Esophagus mucosa (tissue), 1 donor: ENCODE data around the gene CIAO3. TPM values are rescaled to one million over a fixed set of nuclear protein-coding genes. Genes with fewer than 3 reads are reported as not detected.

Experiments
- ATAC-seq: fragments of 200-7000 bp; cut with Tn5 transposase; one replicate; pipeline ENCODE4 v1.9.1; 2020
- total RNA-seq: library from RNA; stranded (reverse); gene quantifications from one replicate; pipeline ENCODE4 v1.2.4, GENCODE V29; 2023
- donor health status: DM: yes; HTN: yes; CAD: no.

The CIAO3 gene
- total RNA-seq, 1 donor from 2014 or later = 18.1 TPM

GRCh38 chr16:708959-709358, 31.8 kb downstream of the CIAO3 start:
- ATAC-seq = no peak

GRCh38 chr16:708019-708418, 32.8 kb downstream of the CIAO3 start:
- ATAC-seq = no peak

GRCh38 chr16:707062-707538, 33.7 kb downstream of the CIAO3 start:
- peak; percentile 7 for ATAC-seq

GRCh38 chr16:706189-707061, 34.4 kb downstream of the CIAO3 start:
- no peak for ATAC-seq

- ATAC-seq = no peak
These were observed 35.2 kb downstream of the CIAO3 start, which contains the start of gene FBXL16 for GRCh38 chr16:705431-706188. Gene FBXL16, minus strand, starts transcription at chr16:705801. Its CDS starts 8,396 bp downstream, at chr16:697405.

- no peak for ATAC-seq
These were observed 36.0 kb downstream of the CIAO3 start for GRCh38 chr16:704552-705380.

GRCh38 chr16:704047-704446, 36.8 kb downstream of the CIAO3 start:
- ATAC-seq = no peak

GRCh38 chr16:703406-703805, 37.4 kb downstream of the CIAO3 start:
- no peak for ATAC-seq

GRCh38 chr16:702341-702740, 38.5 kb downstream of the CIAO3 start:
- no peak for ATAC-seq

- ATAC-seq = no peak
These were observed 39.9 kb downstream of the CIAO3 start for GRCh38 chr16:700684-701584.

GRCh38 chr16:698911-699671, 41.7 kb downstream of the CIAO3 start:
- no peak for ATAC-seq

GRCh38 chr16:695355-696089, 45.3 kb downstream of the CIAO3 start:
- ATAC-seq = peak; percentile 84

- no peak for ATAC-seq
These were observed 45.9 kb downstream of the CIAO3 start for GRCh38 chr16:694863-695354.

- ATAC-seq = peak; percentile 4
These were observed 46.5 kb downstream of the CIAO3 start for GRCh38 chr16:694187-694862.

GRCh38 chr16:693766-694165, 47.0 kb downstream of the CIAO3 start:
- no peak for ATAC-seq

- peak; percentile 3 for ATAC-seq
These were observed 47.4 kb downstream of the CIAO3 start for GRCh38 chr16:693364-693763.

GRCh38 chr16:692356-693108, 48.3 kb downstream of the CIAO3 start:
- ATAC-seq = no peak

- ATAC-seq = peak; percentile 1
These were observed 49.6 kb downstream of the CIAO3 start for GRCh38 chr16:691242-691641.
